Thoracic aorta (tissue), 2 donors: Measurements from ENCODE around the gene TEAD1. TPM values are rescaled to one million over a fixed set of nuclear protein-coding genes. Genes with fewer than 3 reads are reported as not detected.

Experiments
- ATAC-seq: fragments of 150-250 bp; one replicate; pipeline ENCODE4 v1.8.0; 2017; ENCODE audit warnings: low read depth; ENCODE audit not compliant: insufficient number of reproducible peaks, low FRiP score
- DNase-seq: peaks from one replicate; pipeline ENCODE4 v3.0.0-alpha.2; 2020; ENCODE audit warnings: low spot score
- H3K27ac ChIP-seq, 2 donors: fragments of 200-600 bp; sonication (generic); 1 replicate in 1 of 2; 2 replicates in 1 of 2; pipeline ENCODE4 v1.5.1; 2016; ENCODE audit warnings: mild to moderate bottlenecking in 2 of 2, moderate library complexity in 2 of 2
- H3K27me3 ChIP-seq: fragments of 200-600 bp; sonication (generic); replicated peaks from 2 replicates; pipeline ENCODE4 v1.6.0; 2016; ENCODE audit warnings: mild to moderate bottlenecking; ENCODE audit not compliant: insufficient read depth
- H3K36me3 ChIP-seq: fragments of 200-600 bp; sonication (generic); one replicate; pipeline ENCODE4 v1.5.1; 2016
- H3K4me1 ChIP-seq, 2 donors: fragments of 200-600 bp; sonication (generic); 1 replicate in 1 of 2; 2 replicates in 1 of 2; pipeline versions ENCODE4 v1.5.1 to v1.6.0; 2016; ENCODE audit warnings: low read depth in 2 of 2, mild to moderate bottlenecking in 1 of 2; ENCODE audit not compliant: control insufficient read depth in 1 of 2
- H3K4me3 ChIP-seq: fragments of 200-600 bp; sonication (generic); 2 replicates; pipeline ENCODE4 v1.5.1; 2016; ENCODE audit warnings: mild to moderate bottlenecking
- H3K9me3 ChIP-seq: fragments of 200-600 bp; sonication (generic); 2 replicates; pipeline ENCODE4 v1.5.1; 2016
- total RNA-seq, 2 donors: library from RNA; depleted of rRNA; stranded (reverse); fragments of >200 nt; gene quantifications; one replicate each; pipeline versions ENCODE4 v1.1.0 to v1.2.3, GENCODE V29; 2016
- TF ChIP-seq, protein P1 (sequence below): fragments of 200-600 bp; sonication (generic); IDR thresholded peaks from one replicate; pipeline ENCODE4 v1.5.1; 2019; ENCODE audit warnings: antibody characterized with exemption

Gene TEAD1
- total RNA-seq, 2 donors from 2014 or later, result 57.3 to 164 TPM

DNA sequence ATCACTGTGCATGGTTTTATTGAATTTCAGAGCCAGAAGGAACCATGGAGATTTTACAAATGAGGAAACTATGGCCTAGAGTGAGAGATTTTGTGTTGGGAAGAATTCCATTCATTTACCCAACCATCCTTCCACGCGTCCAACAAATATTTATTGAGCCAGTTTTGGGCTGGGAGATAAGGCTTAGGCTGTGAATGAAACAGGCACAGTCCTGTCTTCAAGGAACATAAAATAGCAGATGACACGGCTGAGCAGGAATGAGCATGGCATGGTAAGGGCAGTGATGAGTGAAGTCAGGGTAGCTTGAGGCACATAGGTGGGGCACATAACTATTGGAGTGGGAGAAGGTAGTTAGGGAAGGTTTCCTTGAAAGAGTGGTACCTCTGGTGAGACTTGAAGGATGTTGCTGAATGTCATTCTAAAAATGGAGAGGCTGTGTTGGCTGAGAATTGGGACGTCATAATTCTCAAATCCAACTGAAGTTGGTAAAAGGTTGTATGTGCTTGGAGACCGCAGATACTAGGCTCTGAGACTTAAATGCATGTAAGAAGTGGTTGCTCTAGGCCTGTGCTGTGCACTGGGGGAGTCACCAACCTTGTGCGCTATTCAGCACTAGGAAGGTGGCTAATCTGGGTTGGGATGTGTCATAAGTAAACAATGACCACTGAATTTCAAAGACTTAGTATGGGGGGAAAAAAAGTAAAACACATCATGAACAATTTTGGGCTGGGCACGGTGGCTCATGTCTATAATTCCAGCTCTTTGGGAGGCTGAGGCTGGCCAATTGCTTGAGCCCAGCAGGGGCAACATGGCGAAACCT, 51.9 kb downstream of the TEAD1 start:
- Histone ChIP-seq H3K9me3 (no peaks in the 10 kb centered on the region), H3K27me3 (no peaks in the 10 kb centered on the region), H3K27ac (no peak overlapping the region), H3K36me3 (no peaks in the 10 kb centered on the region), H3K4me1 (peaks cover 6 to 34% of the 10 kb centered on the region in 2 donors), H3K4me3 (no peak overlapping the region)
- ATAC-seq, result no peak
- TF ChIP-seq, protein P1, sequence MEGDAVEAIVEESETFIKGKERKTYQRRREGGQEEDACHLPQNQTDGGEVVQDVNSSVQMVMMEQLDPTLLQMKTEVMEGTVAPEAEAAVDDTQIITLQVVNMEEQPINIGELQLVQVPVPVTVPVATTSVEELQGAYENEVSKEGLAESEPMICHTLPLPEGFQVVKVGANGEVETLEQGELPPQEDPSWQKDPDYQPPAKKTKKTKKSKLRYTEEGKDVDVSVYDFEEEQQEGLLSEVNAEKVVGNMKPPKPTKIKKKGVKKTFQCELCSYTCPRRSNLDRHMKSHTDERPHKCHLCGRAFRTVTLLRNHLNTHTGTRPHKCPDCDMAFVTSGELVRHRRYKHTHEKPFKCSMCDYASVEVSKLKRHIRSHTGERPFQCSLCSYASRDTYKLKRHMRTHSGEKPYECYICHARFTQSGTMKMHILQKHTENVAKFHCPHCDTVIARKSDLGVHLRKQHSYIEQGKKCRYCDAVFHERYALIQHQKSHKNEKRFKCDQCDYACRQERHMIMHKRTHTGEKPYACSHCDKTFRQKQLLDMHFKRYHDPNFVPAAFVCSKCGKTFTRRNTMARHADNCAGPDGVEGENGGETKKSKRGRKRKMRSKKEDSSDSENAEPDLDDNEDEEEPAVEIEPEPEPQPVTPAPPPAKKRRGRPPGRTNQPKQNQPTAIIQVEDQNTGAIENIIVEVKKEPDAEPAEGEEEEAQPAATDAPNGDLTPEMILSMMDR, result no peak
- no peak for DNase-seq

GRCh38 chr11:12727563-12728211, 53.5 kb downstream of the TEAD1 start:
- H3K4me1 ChIP-seq, result peaks cover 6 to 34% of the 10 kb centered on the region in 2 donors
- DNase-seq, result no peak
- ATAC-seq, result no peak
- H3K36me3 ChIP-seq, result no peaks in the 10 kb centered on the region
- H3K27ac ChIP-seq, result no peak overlapping the region
- no peaks in the 10 kb centered on the region for H3K27me3 ChIP-seq
- H3K4me3 ChIP-seq, result no peak overlapping the region
- TF ChIP-seq, protein P1, result no peak
- no peaks in the 10 kb centered on the region for H3K9me3 ChIP-seq

GRCh38 chr11:12728417-12728816, 54.2 kb downstream of the TEAD1 start:
- Histone ChIP-seq H3K4me1 (peaks cover 6 to 34% of the 10 kb centered on the region in 2 donors), H3K9me3 (no peaks in the 10 kb centered on the region), H3K4me3 (no peak overlapping the region), H3K36me3 (no peaks in the 10 kb centered on the region), H3K27me3 (no peaks in the 10 kb centered on the region), H3K27ac (no peak overlapping the region)
- DNase-seq (no peak), ATAC-seq (no peak)
- TF ChIP-seq, protein P1, result no peak

DNA sequence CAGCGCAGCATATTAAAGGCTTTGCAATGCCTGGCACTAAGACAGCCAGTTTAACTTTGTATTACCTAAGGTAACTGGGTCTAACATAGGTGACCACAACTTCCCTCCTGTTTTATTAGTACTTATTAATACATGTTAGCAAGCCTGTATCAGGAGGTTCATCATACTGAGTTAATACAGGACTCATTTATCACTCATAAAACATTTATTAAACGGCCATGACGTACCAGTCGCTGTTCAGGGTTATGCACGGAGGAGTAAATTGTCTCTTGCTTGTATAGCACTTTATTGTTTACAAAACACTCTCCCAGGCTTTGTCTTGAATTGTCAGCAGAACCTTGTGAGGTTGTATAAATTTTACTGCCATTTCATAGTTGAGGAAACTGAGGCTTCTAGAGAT, 55.7 kb downstream of the TEAD1 start:
- no peaks in the 10 kb centered on the region for H3K9me3 ChIP-seq
- DNase-seq, result no peak
- TF ChIP-seq, protein P1, result no peak
- H3K27ac ChIP-seq, result no peak overlapping the region
- peaks cover 4 to 29% of the 10 kb centered on the region in 2 donors for H3K4me1 ChIP-seq
- H3K27me3 ChIP-seq, result no peaks in the 10 kb centered on the region
- H3K36me3 ChIP-seq, result no peaks in the 10 kb centered on the region
- no peak for ATAC-seq
- H3K4me3 ChIP-seq, result no peak overlapping the region

DNA sequence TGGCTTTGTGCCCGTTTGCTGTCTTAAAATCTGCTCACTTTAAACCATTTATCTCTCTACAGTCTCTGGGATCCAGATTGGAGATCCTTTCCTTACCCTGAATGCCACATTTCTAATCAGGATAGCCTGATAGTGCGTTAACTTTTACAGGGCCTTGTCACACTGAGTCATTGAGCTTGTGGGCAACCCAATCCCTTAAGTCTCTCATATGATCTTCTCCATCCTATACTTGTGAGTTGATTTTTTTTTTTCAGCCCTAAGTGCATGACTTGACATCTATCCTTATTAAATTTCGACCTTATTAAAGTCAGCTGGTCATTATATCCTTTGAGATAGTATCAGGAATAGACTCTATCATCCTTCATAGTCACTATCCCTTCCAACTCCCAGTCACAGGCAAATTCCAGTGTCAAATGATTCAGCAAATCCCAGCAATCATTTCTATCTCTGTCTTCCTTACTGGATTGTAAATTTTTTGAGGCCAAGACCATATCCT, 57.7 kb downstream of the TEAD1 start:
- H3K27ac ChIP-seq, result no peak overlapping the region
- peaks cover 4 to 16% of the 10 kb centered on the region in 2 donors for H3K4me1 ChIP-seq
- DNase-seq (no peak), ATAC-seq (no peak)
- no peaks in the 10 kb centered on the region for H3K36me3 ChIP-seq
- no peak overlapping the region for H3K4me3 ChIP-seq
- TF ChIP-seq, protein P1, result no peak
- H3K27me3 ChIP-seq, result no peaks in the 10 kb centered on the region
- H3K9me3 ChIP-seq, result no peaks in the 10 kb centered on the region
